Measurements from ENCODE around the gene GALNT18.
A peak's percentile ranks its signal among the peaks of the same experiment; 100 is the strongest.

GRCh38 chr11:11400635-11401232 lies 221.1 kb downstream of the GALNT18 start:
- 0 out of 2 replicates have a peak, but pooled peaks have one; percentile 13 for TF ChIP-seq CTCF (conservative IDR thresholded peaks at IDR 0.05; ENCODE audit: low read depth, low read length)
- TF ChIP-seq FOS (IDR thresholded peaks at IDR 0.05; ENCODE audit: low read depth, low read length): no peak
- TF ChIP-seq BHLHE40 (IDR thresholded peaks at IDR 0.05; ENCODE audit: low read depth, low read length): no peak
- TF ChIP-seq CEBPB (IDR thresholded peaks at IDR 0.05; ENCODE audit: low read depth, low read length): no peak
- TF ChIP-seq RAD21 (IDR thresholded peaks at IDR 0.05; ENCODE audit: low read length): no peak; the same call in 1 of the 2 replicates
- no peak for TF ChIP-seq POLR2A (IDR thresholded peaks at IDR 0.05; ENCODE audit: low read depth, low read length)
- no peak for TF ChIP-seq USF2 (IDR thresholded peaks at IDR 0.05; ENCODE audit: low read depth, low read length)
- TF ChIP-seq RFX5 (IDR thresholded peaks at IDR 0.05; ENCODE audit: low read depth, low read length): no peak
- TF ChIP-seq, protein P1, sequence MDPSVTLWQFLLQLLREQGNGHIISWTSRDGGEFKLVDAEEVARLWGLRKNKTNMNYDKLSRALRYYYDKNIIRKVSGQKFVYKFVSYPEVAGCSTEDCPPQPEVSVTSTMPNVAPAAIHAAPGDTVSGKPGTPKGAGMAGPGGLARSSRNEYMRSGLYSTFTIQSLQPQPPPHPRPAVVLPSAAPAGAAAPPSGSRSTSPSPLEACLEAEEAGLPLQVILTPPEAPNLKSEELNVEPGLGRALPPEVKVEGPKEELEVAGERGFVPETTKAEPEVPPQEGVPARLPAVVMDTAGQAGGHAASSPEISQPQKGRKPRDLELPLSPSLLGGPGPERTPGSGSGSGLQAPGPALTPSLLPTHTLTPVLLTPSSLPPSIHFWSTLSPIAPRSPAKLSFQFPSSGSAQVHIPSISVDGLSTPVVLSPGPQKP (IDR thresholded peaks at IDR 0.05; ENCODE audit: borderline replicate concordance, low read depth, low read length): no peak
- no peak for TF ChIP-seq RCOR1 (IDR thresholded peaks at IDR 0.05; ENCODE audit: insufficient replicate concordance, low read length)

All from IMR-90 (cell line).